ENCODE data around the gene IRX3.
"Not testable (repeated sequence)": the region's sequence is repeated elsewhere in the genome, so short reads cannot be mapped to it uniquely, and the experiment has no call there.

IRX3 gene

DNA sequence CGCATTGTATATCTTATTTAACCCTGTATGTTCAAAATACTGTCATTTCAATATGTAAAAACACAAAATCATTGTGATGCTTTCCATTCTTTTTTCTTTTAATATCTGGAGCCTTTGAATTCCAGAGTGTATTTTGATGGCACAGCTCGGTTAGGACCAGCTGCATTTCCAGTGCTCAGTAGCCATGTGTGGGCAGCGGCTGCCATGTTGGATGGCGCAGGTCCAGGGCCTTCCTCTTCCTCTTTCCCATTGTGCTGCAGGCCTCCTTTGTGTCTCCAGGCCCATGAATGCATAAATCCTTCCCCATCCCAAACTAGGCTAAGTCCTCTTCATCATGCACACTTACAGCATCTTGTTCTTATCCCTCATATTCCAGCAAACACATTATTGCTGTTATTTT lies 13.0 kb downstream of the IRX3 start:
- no peak for DNase-seq

DNA sequence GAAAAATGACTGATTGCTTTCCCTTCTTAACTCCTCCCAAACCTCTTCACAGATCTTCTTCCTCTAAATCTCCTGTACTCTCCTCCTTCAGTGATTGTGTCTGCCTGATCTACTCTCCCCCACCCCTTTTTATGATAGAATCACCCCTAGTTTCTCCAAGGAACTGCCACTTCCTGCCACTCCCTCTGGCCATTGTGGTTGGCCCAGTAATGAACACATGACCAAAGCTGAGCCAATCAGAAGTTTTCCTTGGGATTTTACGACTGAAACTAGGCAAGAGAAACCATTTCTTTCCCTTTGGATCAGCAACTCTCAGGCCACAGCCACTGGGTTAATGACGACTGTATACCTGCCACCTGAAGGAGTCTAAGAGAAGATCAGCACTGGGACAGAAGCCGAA lies 15.9 kb downstream of the IRX3 start:
- DNase-seq, result no peak

DNA sequence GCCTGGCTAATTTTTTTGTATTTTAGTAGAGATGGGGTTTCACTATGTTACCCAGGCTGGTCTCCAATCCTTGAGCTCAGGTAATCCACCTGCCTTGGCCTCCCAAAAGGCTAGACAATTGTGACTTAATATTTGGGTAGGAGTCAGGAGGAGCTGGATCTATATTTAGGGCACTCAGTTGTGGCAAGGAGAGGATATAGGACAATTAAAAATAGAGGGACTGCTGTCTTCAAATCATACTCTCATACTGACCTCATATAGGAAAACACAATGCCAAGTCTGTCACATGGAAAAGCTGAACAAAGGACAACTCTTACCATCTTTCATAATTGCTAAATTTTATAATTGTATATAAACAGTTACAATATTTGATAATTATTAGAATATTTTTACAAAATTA lies 17.1 kb downstream of the IRX3 start:
- DNase-seq, result no peak

DNA sequence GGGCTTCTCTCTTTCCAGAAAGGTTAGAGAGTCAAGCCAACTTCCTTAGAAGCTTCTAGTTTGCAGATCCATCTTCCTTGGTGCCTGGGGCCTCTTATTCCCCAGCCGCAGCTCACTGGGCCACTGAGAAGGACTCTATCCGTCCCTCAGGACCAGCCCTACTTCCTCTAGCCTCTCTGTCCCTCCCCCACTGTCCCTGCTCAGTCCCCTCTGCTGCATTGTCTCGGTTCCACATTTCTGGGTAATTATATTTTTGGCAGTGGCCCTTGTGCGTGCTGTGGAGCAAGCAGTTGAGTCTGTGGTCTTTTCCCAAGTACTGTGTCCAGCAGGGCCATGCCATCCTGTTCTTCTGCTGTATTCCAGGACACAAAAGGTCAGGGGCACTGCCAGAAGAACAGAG lies 17.8 kb downstream of the IRX3 start:
- DNase-seq, result no peak

DNA sequence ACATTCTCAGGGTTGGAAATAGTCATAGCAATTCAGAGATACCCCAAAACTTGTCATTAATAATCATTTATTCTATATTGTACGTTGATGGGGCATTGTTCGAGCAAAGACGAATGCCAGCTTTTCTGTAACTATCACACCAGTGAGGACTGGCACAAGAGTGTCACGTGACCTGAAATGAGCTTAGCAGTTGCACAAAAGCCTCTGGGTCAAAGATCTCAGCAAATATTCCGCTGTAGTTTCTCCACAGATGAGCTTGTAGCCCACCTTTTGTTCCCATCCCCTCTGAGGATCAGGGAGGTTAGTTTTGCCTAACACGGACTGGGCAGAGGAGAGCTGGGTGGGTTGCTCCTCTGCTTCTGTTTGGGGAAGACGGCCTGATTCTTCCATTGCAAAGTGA lies 18.2 kb downstream of the IRX3 start:
- no peak for DNase-seq

DNA sequence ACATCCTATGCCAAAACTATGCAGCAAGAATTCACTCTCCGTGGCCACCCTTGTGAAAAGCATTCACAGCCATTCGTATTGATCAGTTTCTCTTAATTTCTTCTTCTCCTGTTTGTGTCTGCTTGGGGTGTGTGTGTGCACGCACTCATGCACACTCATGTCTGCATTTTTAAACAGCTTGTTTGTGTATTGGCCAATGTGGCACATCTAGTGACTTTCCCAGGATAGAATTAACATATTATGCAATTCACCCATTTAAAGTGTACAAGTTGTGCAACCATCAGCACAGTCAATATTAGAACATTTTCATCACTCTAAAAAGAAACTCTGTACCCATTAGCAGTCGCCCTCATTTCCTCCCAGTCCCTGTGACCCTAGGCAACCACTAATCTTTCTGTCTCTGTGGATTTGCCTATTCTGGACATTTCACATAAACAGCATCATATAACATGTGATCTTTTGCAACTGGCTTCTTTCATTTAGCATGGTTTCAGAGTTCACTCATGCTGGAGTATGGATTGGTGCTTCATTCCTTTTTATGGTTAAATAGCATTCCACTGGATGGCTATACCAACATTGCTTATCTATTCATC lies 20.1 kb downstream of the IRX3 start:
- DNase-seq, result no peak

DNA sequence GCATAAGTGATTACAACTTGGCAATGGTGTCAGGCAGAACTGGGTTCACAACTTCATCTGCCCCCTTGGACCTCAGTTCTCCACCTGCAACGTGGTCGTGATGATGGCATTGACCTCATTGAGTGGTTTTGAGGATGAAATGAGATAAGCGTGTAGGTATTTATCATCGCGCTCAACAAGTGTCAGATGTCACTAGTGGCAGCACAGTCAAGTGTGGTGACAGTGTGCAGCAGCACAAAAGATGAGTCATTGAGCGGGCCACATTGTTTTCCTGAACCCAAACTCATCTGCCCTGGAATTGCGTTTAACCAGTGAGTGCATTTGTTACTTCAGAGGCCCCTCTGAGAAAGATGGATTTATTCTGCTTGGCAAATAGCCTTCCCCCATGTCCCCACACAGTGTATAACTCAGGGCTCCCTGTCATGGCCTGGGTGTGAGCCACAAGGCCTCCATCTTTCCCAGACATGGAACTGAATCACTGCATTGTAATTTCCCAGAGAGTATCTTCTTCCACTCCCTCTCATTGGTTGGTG lies 20.9 kb downstream of the IRX3 start:
- no peak for DNase-seq

DNA sequence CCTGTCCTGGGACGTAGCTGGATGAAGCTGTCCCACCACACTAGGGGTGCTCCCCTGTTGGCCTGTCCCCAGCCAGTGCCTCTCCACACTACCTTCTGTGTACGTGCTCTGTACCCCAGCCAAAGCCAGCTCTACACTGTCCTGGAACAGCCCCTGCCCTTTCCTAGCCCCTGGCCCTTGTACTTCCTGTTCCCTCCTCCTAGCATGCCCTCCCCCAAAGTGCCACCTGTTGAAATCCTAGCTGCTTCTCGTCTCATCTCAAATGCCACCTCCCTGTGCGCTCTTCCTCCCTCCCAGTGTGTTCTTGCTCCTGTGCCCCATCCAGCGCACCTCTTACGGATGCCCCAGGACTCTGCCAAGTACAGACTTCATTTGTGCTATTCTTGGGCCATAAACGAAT lies 33.5 kb downstream of the IRX3 start:
- DNase-seq, result no peak

DNA sequence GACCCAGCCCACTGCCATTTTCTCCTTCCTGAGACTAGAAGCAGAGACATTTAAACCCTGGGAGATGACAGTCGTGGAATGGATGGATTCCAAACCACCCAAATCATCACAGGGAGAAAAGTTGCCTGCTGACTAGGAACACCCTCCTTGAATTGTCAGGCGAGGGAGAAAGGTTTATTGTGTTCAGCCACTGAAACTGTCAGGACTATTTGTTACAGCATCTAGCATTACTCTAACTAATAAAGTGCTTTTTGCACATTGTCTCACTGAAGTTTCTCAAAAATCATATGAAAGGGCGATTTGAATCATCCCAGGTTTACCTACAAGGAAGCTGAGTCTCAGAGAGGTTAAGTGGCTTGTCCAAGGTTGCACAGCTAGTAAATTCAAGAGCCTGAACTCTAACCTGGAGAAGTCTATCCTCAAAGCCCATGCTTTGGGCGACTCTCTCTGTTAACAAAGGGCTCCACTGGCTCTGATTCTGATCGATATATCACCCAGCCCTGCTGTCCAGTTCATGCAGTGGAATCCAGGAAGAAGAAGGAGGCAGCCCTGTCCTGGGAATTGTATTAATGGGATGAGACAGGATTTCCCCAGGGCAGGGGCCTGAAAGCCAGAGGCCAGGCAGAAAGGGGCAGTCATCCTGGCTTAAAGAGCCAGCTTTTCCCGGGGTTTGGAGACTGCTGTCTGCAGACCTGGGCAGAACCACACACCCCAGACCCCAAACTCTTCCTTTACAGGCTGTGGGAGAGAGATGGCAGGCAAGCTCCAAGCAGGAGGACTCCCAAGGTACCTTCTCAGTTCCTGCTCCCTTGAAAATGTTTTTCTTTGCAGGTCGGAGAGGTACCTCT lies 37.5 kb downstream of the IRX3 start:
- DNase-seq, result no peak

DNA sequence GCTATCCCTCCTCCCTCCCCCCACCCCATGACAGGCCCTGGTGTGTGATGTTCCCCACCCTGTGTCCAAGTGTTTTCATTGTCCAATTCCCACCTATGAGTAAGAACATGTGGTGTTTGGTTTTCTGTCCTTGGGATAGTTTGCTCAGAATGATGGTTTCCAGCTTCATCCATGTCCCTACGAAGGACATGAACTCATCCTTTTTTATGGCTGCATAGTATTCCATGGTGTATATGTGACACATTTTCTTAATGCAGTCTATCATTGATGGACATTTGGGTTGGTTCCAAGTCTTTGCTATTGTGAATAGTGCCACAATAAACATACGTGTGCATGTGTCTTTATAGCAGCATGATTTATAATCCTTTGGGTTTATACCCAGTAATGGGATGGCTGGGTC lies 38.9 kb downstream of the IRX3 start:
- not testable (repeated sequence) for DNase-seq

DNA sequence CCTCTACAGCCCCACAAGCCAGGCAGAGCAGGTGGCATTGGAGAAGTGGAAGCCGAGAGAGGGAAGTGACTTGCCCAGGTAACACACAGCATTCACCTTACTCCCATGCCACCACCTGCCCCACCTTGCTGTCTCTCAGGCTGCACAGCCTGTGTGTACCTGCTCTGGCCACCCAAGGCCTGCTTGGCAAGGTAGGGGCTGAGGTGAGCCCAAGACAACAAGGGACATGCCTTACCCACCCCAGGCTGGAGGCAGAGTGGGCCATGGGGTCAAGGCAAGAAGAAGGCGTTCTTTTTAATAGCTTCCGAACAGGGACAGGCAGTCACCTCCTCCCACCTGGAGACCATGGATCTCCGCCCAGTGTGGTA lies 40.1 kb downstream of the IRX3 start:
- no peak for DNase-seq

DNA sequence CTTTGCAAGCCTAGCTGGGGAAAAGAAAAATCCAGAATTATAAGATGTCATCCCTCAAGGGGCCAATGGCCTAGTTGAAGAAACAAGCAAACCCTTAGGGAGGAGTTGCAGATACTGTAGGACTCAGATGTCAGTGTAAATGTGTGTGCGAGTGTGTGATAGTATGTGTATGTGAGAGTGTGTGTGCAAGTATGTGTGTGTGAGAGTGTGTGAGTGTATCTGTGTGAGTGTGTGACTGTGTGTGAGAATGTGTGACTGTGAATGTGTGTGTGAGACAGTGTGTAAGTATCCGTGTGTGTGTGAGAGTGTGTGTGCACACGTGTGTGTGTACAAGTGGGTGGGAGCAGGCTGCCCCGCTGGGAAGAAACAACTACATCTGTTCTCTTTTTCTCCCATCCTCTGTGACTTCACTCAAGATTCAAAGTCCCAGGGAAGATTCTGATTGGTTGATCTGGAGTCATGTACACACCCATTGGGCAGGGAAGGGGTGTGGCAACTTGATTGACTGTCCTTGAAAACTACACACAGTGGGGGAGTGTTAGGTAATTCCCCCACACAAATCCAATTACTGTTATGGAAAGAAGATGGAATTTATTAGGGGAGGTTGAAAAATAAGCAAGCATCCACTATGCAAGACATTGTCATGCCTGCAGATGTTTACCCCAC lies 40.7 kb downstream of the IRX3 start:
- no peak for DNase-seq

DNA sequence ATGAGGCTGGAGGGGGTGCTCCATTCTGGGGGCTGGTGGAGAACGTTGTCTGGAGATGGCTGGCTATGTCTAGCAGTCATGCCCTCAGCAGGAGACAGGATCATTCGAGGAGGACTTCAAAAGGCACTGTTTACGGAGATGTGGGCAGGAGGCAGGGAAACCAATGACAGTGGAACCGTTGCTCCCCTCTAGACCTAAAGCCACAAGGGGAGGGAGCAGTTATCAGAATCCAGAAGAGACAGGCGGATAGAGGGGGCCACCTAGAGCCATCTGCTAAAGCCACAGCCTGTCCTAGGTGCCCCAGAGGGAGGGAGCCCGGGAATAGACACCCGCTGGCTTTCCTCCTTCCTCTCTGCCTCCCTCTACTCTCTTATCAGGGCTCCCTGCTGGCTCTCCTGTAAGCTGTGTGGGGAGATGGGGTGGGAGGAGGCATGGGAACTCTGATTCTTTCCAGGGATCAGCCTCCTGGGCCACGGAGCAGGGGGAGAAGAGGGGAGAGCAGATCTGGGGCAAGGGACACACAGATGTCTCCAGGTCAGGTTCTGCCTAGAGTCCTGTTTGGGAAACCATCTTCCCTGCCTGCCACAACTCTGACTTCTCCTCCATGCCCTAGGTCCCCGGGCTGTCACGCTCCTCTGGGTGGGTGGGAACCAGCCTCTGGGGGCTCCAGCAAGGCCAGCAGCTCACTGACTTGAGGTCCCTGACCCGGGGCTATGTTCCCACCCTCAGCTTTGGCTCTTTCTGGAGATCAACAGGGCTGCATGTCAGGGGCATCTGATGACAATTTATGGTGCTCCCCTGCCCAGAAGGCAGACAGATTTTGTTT lies 42.3 kb downstream of the IRX3 start:
- DNase-seq, result no peak

DNA sequence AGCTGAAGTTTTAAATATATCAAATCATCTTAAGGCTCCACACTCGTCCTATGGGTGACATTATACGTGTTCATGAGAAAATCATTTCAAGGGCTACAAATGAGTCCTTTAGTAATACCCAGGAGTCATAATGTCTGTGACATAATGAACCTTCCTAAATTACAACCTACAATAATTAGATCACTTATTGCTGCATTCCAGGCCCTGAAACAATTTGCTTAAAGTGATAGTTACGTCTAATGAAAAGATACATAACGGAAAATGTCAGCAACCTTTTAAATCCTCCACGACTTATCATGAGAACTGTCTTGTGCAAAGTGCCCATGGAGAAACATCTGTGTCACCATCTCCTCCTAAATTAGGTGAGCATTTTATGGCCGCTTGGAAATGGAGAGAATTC lies 43.4 kb downstream of the IRX3 start:
- no peak for DNase-seq

DNA sequence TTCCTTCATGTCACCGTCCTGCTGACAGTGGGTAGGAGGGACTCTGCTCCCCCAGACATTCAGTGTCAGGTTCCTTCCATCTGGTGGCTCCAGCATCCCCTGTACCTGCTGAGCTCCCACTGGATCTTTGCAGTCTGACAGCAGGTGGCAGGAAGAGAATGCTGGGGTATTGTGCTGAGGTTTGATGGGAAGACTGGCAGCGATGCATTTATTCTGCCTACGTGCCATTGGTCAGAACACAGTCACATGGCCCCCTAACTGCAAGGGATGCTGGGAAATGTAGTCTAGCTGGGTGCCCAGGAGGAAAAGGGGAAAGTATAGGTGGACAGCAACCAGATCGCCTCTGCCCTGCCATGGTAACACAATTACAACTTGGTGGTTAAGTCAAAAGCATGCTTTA lies 44.4 kb downstream of the IRX3 start:
- no peak for DNase-seq

DNA sequence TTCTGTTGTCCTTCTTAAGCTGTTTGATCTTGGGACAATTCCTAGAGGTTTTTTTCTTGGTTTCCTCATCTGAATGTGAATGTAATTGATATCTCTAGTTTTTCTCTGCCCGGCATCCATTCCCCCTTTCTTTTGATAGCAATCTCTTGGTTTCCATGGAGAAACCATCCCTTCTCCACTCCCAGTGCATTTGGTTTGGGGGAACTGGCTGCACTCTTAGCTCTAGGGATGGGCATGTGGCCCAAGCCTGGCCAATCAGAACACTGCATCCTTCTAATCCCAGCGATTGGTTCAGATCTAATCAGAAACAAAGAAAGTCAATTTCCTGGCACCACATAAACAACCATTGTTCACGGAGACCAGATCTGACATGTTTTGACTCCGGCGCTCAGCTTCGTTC lies 45.1 kb downstream of the IRX3 start:
- no peak for DNase-seq

DNA sequence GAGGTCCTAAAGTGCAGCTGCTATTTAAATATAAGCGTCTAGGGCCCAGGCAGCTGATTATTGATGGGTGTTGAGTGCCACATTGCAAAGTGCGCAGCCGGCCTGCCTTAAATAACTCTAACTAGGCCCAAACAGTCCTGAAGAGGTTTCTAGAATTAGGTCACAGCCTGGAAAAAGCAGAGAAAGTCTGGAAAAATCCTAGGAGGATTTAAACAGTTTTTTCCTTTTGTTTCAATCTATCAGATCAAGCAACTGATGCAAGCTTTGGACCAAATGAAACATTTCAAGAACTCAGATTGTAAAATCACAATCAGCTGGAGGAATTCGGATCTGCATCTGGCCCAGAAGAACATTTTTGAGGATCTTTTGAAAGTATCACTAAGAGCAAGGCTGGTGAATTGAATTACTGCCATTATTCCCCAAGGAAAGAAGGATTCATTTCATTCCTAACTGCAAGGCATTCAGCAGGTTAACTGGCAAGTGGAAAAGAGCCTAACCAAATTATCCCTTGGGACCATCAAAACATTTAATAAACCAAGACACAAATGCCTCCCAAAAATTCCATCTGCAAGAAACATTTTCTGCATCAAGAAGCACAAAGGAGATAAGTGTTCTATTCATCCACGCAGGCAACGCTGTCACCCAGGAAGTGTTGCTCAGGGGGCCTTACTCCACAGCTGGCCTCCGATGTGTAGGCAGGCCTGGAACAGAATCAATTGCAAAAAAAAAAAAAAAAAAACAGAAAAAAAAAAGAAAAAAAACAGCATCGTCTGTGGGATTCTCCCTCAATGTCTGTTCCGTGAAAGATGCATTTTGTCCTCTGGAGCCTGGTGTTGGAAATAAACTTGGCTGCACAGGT lies 46.1 kb downstream of the IRX3 start:
- no peak for DNase-seq

DNA sequence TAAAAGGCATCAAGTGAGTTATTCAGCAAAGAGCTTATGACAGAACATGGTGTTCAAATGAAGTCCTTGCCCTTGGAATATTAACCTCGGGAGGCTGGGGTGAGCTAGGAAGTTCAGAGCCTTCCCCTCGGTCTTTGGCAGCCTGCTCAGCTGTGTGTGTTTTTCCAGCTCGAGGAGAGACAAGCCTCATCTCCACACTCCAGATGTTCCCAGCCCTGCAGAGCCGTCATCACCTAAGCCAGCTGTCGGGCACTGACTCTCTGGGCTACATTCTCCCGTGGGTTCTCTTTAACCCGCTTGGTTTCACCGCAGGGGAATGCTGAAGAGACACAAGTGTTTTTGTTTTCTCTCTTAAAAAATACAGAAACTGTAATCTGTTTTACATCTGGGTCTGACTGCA lies 47.1 kb downstream of the IRX3 start:
- DNase-seq, result no peak

DNA sequence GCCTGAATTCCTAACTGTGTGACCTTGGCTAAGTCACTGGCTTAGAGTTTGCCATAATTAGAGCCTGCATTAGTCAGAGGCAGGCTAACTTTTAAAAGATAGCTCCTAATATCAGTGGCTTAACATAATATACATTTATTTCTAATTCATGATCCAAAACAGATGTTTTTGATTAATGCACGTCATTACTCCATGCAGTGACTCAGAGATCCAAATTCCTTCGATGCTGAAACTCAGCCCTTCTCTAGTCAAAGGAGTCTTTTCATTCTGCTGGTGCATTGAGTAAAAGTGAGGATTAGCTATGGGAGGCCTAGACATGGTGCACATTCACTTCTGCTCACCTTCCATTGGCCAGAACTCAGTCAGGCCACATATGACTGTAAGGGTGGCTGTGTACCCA lies 49.8 kb downstream of the IRX3 start:
- no peak for DNase-seq

DNA sequence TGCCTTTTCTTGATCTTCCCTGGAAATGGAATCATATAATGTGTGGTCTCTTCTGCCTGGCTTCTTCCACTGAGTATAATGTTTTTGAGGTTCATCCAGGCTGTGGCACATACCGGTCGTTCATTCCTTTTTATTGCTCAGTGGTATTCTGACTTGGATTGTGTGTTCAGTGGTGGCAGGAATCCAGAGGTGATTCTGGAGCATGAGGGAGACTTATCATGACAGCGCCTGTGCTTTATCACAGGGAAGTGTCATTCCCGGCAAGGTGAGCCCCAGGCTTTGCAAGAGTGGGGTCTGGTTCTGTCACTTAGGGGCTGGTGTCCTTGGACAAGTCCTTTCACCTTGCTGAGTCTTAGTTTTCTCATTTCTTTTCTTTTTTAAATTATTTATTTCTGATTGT lies 53.0 kb downstream of the IRX3 start:
- no peak for DNase-seq

All from NCI-H510A treated with DMSO at 0.1 percent for 48 hours (cell line).